Vagina (tissue), 2 donors: Measurements from ENCODE around the gene CHD9. TPM values are rescaled to one million over a fixed set of nuclear protein-coding genes. Genes with fewer than 3 reads are reported as not detected.

ENCODE experiments used
- DNase-seq, 2 donors: peaks; one replicate each; pipeline ENCODE4 v3.0.0-alpha.2; 2017; ENCODE audit errors: extremely low spot score in 2 of 2
- H3K27ac ChIP-seq: fragments of 200-600 bp; sonication (generic); one replicate; pipeline ENCODE4 v1.5.1; 2019
- H3K27me3 ChIP-seq: fragments of 200-600 bp; sonication (generic); one replicate; pipeline ENCODE4 v1.5.1; 2019
- H3K36me3 ChIP-seq, 2 donors: fragments of 200-600 bp; sonication (generic); one replicate each; pipeline ENCODE4 v1.5.1; 2017 to 2019
- H3K4me1 ChIP-seq: fragments of 200-600 bp; sonication (generic); one replicate; pipeline ENCODE4 v1.5.1; 2019
- H3K4me3 ChIP-seq, 2 donors: fragments of 200-600 bp; sonication (generic); 1 replicate in 1 of 2; 2 replicates in 1 of 2; pipeline ENCODE4 v1.5.1; 2016 to 2019
- H3K9me3 ChIP-seq: fragments of 200-600 bp; sonication (generic); one replicate; pipeline ENCODE4 v1.5.1; 2019
- CTCF ChIP-seq, 3 experiments: fragments of 450-650 bp in 2 of 3; fragments of 200-600 bp in 1 of 3; sonication (generic) in 1 of 3; IDR thresholded peaks; one replicate each; pipeline ENCODE4 v1.5.1; 2017 to 2019; ENCODE audit warnings: antibody characterized with exemption in 3 of 3, mild to moderate bottlenecking in 2 of 3, moderate library complexity in 2 of 3
- POLR2A ChIP-seq, 2 donors: fragments of 450-650 bp; IDR thresholded peaks; one replicate each; pipeline ENCODE4 v1.6.1; 2017; ENCODE audit warnings: antibody characterized with exemption in 2 of 2, mild to moderate bottlenecking in 2 of 2, moderate library complexity in 2 of 2
- POLR2AphosphoS5 ChIP-seq, 2 donors: sonication (generic); formaldehyde crosslinking; IDR thresholded peaks; one replicate each; pipeline ENCODE4 v1.9.0; 2017; ENCODE audit warnings: antibody characterized with exemption in 2 of 2, mild to moderate bottlenecking in 2 of 2, low read depth in 1 of 2; ENCODE audit not compliant: insufficient read depth in 1 of 2
- intact Hi-C: fragments of 100-400 bp; cut with DNase I; formaldehyde crosslinking; loops from one replicate; pipeline ENCODE4 v1.15.1; 2023
- total RNA-seq: library from RNA; depleted of rRNA; stranded (reverse); fragments of >200 nt; gene quantifications from one replicate; pipeline ENCODE4 v1.2.3, GENCODE V29; 2016

The CHD9 gene
- total RNA-seq, 1 donor from 2014 or later = 77.6 TPM

GRCh38 chr16:53061701-53062159 lies 6.9 kb downstream of the CHD9 start:
- intact Hi-C loops = no loop called here
- H3K9me3 ChIP-seq = no peaks in the 10 kb centered on the region
- no peaks in the 10 kb centered on the region for H3K36me3 ChIP-seq
- H3K27me3 ChIP-seq = no peaks in the 10 kb centered on the region
- no peak overlapping the region for H3K4me3 ChIP-seq
- TF ChIP-seq CTCF (IDR thresholded peaks at IDR 0.05) = no peak
- TF ChIP-seq POLR2A (IDR thresholded peaks at IDR 0.05) = no peak
- no peak for TF ChIP-seq POLR2AphosphoS5 (IDR thresholded peaks at IDR 0.05; ENCODE audit: insufficient read depth in 1 of 2, low read depth in 1 of 2)
- H3K27ac ChIP-seq = no peak overlapping the region
- no peak for DNase-seq
- H3K4me1 ChIP-seq = peaks cover 42% of the 10 kb centered on the region

GRCh38 chr16:53064081-53064578 lies 9.3 kb downstream of the CHD9 start:
- Histone ChIP-seq H3K4me3 (no peak overlapping the region), H3K27me3 (no peaks in the 10 kb centered on the region), H3K9me3 (no peaks in the 10 kb centered on the region), H3K27ac (no peak overlapping the region), H3K36me3 (no peaks in the 10 kb centered on the region), H3K4me1 (peaks cover 23% of the 10 kb centered on the region)
- no peak for TF ChIP-seq CTCF (IDR thresholded peaks at IDR 0.05)
- TF ChIP-seq POLR2A (IDR thresholded peaks at IDR 0.05) = no peak
- TF ChIP-seq POLR2AphosphoS5 (IDR thresholded peaks at IDR 0.05; ENCODE audit: insufficient read depth in 1 of 2, low read depth in 1 of 2) = no peak
- no peak for DNase-seq
- intact Hi-C loops = no loop called here

- no peak for TF ChIP-seq POLR2A (IDR thresholded peaks at IDR 0.05)
- TF ChIP-seq POLR2AphosphoS5 (IDR thresholded peaks at IDR 0.05; ENCODE audit: insufficient read depth in 1 of 2, low read depth in 1 of 2) = no peak
- TF ChIP-seq CTCF (IDR thresholded peaks at IDR 0.05) = no peak
- Histone ChIP-seq H3K9me3 (no peaks in the 10 kb centered on the region), H3K4me3 (no peak overlapping the region), H3K36me3 (no peaks in the 10 kb centered on the region), H3K27ac (no peak overlapping the region), H3K27me3 (no peaks in the 10 kb centered on the region), H3K4me1 (peaks cover 19% of the 10 kb centered on the region)
- DNase-seq = no peak
- intact Hi-C loops = no loop called here
These were observed 10.8 kb downstream of the CHD9 start for GRCh38 chr16:53065461-53066061.

GRCh38 chr16:53067675-53068074 lies 12.9 kb downstream of the CHD9 start:
- H3K4me1 ChIP-seq = peaks cover 23% of the 10 kb centered on the region
- no peak overlapping the region for H3K27ac ChIP-seq
- no peaks in the 10 kb centered on the region for H3K27me3 ChIP-seq
- no peaks in the 10 kb centered on the region for H3K36me3 ChIP-seq
- H3K9me3 ChIP-seq = no peaks in the 10 kb centered on the region
- no peak overlapping the region for H3K4me3 ChIP-seq
- DNase-seq = no peak
- intact Hi-C loops = no loop called here
- TF ChIP-seq POLR2A (IDR thresholded peaks at IDR 0.05) (no peak), POLR2AphosphoS5 (IDR thresholded peaks at IDR 0.05; ENCODE audit: insufficient read depth in 1 of 2, low read depth in 1 of 2) (no peak), CTCF (IDR thresholded peaks at IDR 0.05) (no peak)

GRCh38 chr16:53068423-53068833 lies 13.6 kb downstream of the CHD9 start:
- TF ChIP-seq POLR2AphosphoS5 (IDR thresholded peaks at IDR 0.05; ENCODE audit: insufficient read depth in 1 of 2, low read depth in 1 of 2) (no peak), CTCF (IDR thresholded peaks at IDR 0.05) (no peak), POLR2A (IDR thresholded peaks at IDR 0.05) (no peak)

More at GRCh38 chr16:53068423-53068833, 13.6 kb downstream of the CHD9 start:
- no peak overlapping the region for H3K27ac ChIP-seq
- H3K4me3 ChIP-seq = no peak overlapping the region
- H3K27me3 ChIP-seq = no peaks in the 10 kb centered on the region
- H3K36me3 ChIP-seq = no peaks in the 10 kb centered on the region
- intact Hi-C loops = no loop called here
- peaks cover 24% of the 10 kb centered on the region for H3K4me1 ChIP-seq
- no peaks in the 10 kb centered on the region for H3K9me3 ChIP-seq
- no peak for DNase-seq
